Ovary (tissue), 9 donors: ENCODE data around the gene P2RY2. TPM values are rescaled to one million over a fixed set of nuclear protein-coding genes. Genes with fewer than 3 reads are reported as not detected.

Source experiments
- polyA plus RNA-seq, 2 donors: library from polyadenylated mRNA; stranded (reverse); fragments of 200-250 nt in 1 of 2; fragments of 350-450 nt in 1 of 2; fragmentation: Illumina TruSeq in 1 of 2; extraction: RNeasy Lipid Tissue Mini Kit (QIAGEN cat#74804) in 1 of 2; gene quantifications; one replicate each; pipeline ENCODE4 v1.2.3, GENCODE V29; 2013 to 2014
- total RNA-seq, 7 donors: library from RNA; depleted of rRNA in 2 of 7; stranded (reverse); fragments of >200 nt in 2 of 7; fragmentation: NEBNext Ultra II Directional in 3 of 7; extraction: Animal tissue kit (Norgen Biotek cat#: 25700) in 3 of 7; gene quantifications; one replicate each; pipeline versions ENCODE4 v1.1.0 to v1.2.4, GENCODE V29; 2016 to 2023
- donor health status: DM: no; HTN: no; CAD: no; lungs with moderate emphysema.
- donor health status: DM: no; HTN: no; CAD: no.
- donor health status: Bipolar disorder and iron deficiency.
- donor health status: DM: yes; HTN: yes; CAD: no.
- donor health status: DM: no; HTN: no; CAD: no.
- donor health status: DM: yes; HTN: yes; CAD: no.

The P2RY2 gene
- total and polyA plus RNA-seq, 9 donors: 0.44 to 1.6 (median 1.0) TPM

Other genes with a start within 250 kb of the P2RY2 start
- gene FCHSD2, start 76.0 kb upstream of the P2RY2 start, total RNA-seq: 10 to 100 TPM; 18.6 to 68.5 (median 53.8) TPM
- gene FCHSD2, start 76.0 kb upstream of the P2RY2 start, polyA plus RNA-seq: 10 to 100 TPM; 28.8 to 67.3 TPM
- 1 to 10 TPM in 2 of 7 donors, under 1 TPM in 4, not detected in 1; 0.23 to 1.4 (median 0.62) TPM for gene P2RY6, start 54.1 kb downstream of the P2RY2 start, total RNA-seq
- under 1 TPM; 0.57 to 0.79 TPM for gene P2RY6, start 54.1 kb downstream of the P2RY2 start, polyA plus RNA-seq
- 10 to 100 TPM; 29.8 to 83.8 (median 46.7) TPM for gene ARHGEF17, start 90.0 kb downstream of the P2RY2 start, total RNA-seq
- gene ARHGEF17, start 90.0 kb downstream of the P2RY2 start, polyA plus RNA-seq: 10 to 100 TPM; 21.0 to 38.0 TPM
- 1 to 10 TPM in 6 of 7 donors, under 1 TPM in 1; 0.95 to 4.7 (median 2.3) TPM for gene RELT, start 158.1 kb downstream of the P2RY2 start, total RNA-seq
- 1 to 10 TPM in 1 of 2 donors, under 1 TPM in 1; 0.38 to 1.1 TPM for gene RELT, start 158.1 kb downstream of the P2RY2 start, polyA plus RNA-seq